ENCODE results near the gene LRRFIP2. TPM values are rescaled to one million over a fixed set of nuclear protein-coding genes. Genes with fewer than 3 reads are reported as not detected.

The LRRFIP2 gene
- total RNA-seq, 1 donor from 2014 or later = 36.7 TPM

GRCh38 chr3:37182816-37183215, 8.4 kb upstream of the LRRFIP2 start:
- Histone ChIP-seq H2AFZ (replicated peaks) (no peak overlapping the region), H3K9ac (no peak overlapping the region), H3K9me3 (ENCODE audit: low read depth) (no peaks in the 10 kb centered on the region), H3K4me1 (no peaks in the 10 kb centered on the region), H3F3A (ENCODE audit: low read depth) (no peaks in the 10 kb centered on the region), H4K20me1 (ENCODE audit: low read depth) (no peaks in the 10 kb centered on the region), H3K79me2 (ENCODE audit: low read depth) (peaks cover 15% of the 10 kb centered on the region), H3K36me3 (no peaks in the 10 kb centered on the region), H3K27ac (no peak overlapping the region), H3K27me3 (no peaks in the 10 kb centered on the region), H3K4me2 (no peak overlapping the region), H3K4me3 (no peak overlapping the region)
- no peak for DNase-seq (ENCODE audit: low spot score)
- Mint-ChIP-seq H3K4me1 (peaks cover 6% of the 10 kb centered on the region), H3K9me3 (no peaks in the 10 kb centered on the region), H3K4me3 (no peak overlapping the region), H3K27ac (no peak overlapping the region), H3K27me3 (ENCODE audit: insufficient read depth, low read depth) (no peaks in the 10 kb centered on the region), H3K36me3 (peaks cover 3% of the 10 kb centered on the region)
- TF ChIP-seq CTCF (IDR thresholded peaks at IDR 0.05) (no peak), EZH2phosphoT487 (IDR thresholded peaks at IDR 0.05) (no peak), EZH2 (IDR thresholded peaks at IDR 0.05) (no peak)

GRCh38 chr3:37181756-37182155, 7.4 kb upstream of the LRRFIP2 start:
- TF ChIP-seq EZH2phosphoT487 (IDR thresholded peaks at IDR 0.05) = no peak
- no peak for TF ChIP-seq EZH2 (IDR thresholded peaks at IDR 0.05)
- TF ChIP-seq CTCF (IDR thresholded peaks at IDR 0.05) = no peak
- no peak overlapping the region for H3K4me3 Mint-ChIP-seq
- Histone ChIP-seq H4K20me1 (ENCODE audit: low read depth) (no peaks in the 10 kb centered on the region), H3K4me1 (peaks cover 7% of the 10 kb centered on the region), H3K36me3 (no peaks in the 10 kb centered on the region), H3K9me3 (ENCODE audit: low read depth) (no peaks in the 10 kb centered on the region), H3F3A (ENCODE audit: low read depth) (peaks cover 7% of the 10 kb centered on the region), H2AFZ (replicated peaks) (no peak overlapping the region), H3K4me3 (no peak overlapping the region), H3K4me2 (no peak overlapping the region), H3K79me2 (ENCODE audit: low read depth) (peaks cover 26% of the 10 kb centered on the region), H3K27ac (no peak overlapping the region), H3K9ac (no peak overlapping the region), H3K27me3 (no peaks in the 10 kb centered on the region)
- no peak overlapping the region for H3K27ac Mint-ChIP-seq
- H3K9me3 Mint-ChIP-seq = no peaks in the 10 kb centered on the region
- DNase-seq (ENCODE audit: low spot score) = no peak
- H3K36me3 Mint-ChIP-seq = peaks cover 3% of the 10 kb centered on the region
- peaks cover 16% of the 10 kb centered on the region for H3K4me1 Mint-ChIP-seq
- no peaks in the 10 kb centered on the region for H3K27me3 Mint-ChIP-seq (ENCODE audit: insufficient read depth, low read depth)

GRCh38 chr3:37179144-37179967, 5.0 kb upstream of the LRRFIP2 start:
- H3K27ac ChIP-seq = no peak overlapping the region
- H3F3A ChIP-seq (ENCODE audit: low read depth) = peaks cover 22% of the 10 kb centered on the region
- peaks cover 3% of the 10 kb centered on the region for H3K36me3 Mint-ChIP-seq
- H3K9ac ChIP-seq = no peak overlapping the region
- TF ChIP-seq EZH2 (IDR thresholded peaks at IDR 0.05) (no peak), EZH2phosphoT487 (IDR thresholded peaks at IDR 0.05) (no peak), CTCF (IDR thresholded peaks at IDR 0.05) (no peak)
- no peaks in the 10 kb centered on the region for H3K27me3 ChIP-seq
- H3K9me3 Mint-ChIP-seq = no peaks in the 10 kb centered on the region
- H3K4me3 Mint-ChIP-seq = no peak overlapping the region
- H3K4me1 ChIP-seq = peaks cover 13% of the 10 kb centered on the region
- no peak overlapping the region for H3K4me3 ChIP-seq
- DNase-seq (ENCODE audit: low spot score) = no peak
- peaks cover 26% of the 10 kb centered on the region for H3K4me1 Mint-ChIP-seq
- H3K27me3 Mint-ChIP-seq (ENCODE audit: insufficient read depth, low read depth) = no peaks in the 10 kb centered on the region
- H4K20me1 ChIP-seq (ENCODE audit: low read depth) = peaks cover 12% of the 10 kb centered on the region
- H3K4me2 ChIP-seq = no peak overlapping the region
- H3K27ac Mint-ChIP-seq = no peak overlapping the region
- no peak overlapping the region for H2AFZ ChIP-seq (replicated peaks)
- no peaks in the 10 kb centered on the region for H3K36me3 ChIP-seq
- peaks cover 42% of the 10 kb centered on the region for H3K79me2 ChIP-seq (ENCODE audit: low read depth)
- H3K9me3 ChIP-seq (ENCODE audit: low read depth) = no peaks in the 10 kb centered on the region
